IMR-90 (cell line): ENCODE measurements around the gene MCL1. TPM values are rescaled to one million over a fixed set of nuclear protein-coding genes. Genes with fewer than 3 reads are reported as not detected.

Source experiments
- ATAC-seq: fragments of 200-7000 bp; cut with Tn5 transposase; 2 replicates; pipeline ENCODE4 v1.9.1; 2020; ENCODE audit warnings: low read depth, mild to moderate bottlenecking, moderate library complexity
- BruUV-seq: library from RNA; stranded (reverse); fragments of 400-500 nt; replicated peaks from 2 replicates; lab custom pipeline; 2021; lab: Mats Ljungman, UMichigan
- CTCF ChIA-PET: fragments of 300-600 bp; formaldehyde crosslinking; extraction: SDS; loops from one replicate; lab custom pipeline; 2021; ENCODE audit warnings: antibody characterized with exemption; lab: Yijun Ruan, JAX
- POLR2A ChIA-PET: fragments of 300-600 bp; sonication (Branson Sonifier 250); formaldehyde crosslinking; loops from one replicate; lab custom pipeline; 2022; ENCODE audit warnings: antibody characterized with exemption; ENCODE audit not compliant: unreplicated experiment; lab: Charles Lee
- DNase-seq: peaks from one replicate; pipeline ENCODE4 v3.0.0; 2013
- H2AFZ ChIP-seq: replicated peaks from 2 replicates; pipeline ENCODE3; 2013; ENCODE audit warnings: low read length, mild to moderate bottlenecking; ENCODE audit not compliant: poor library complexity
- H2AK5ac ChIP-seq: 2 replicates; pipeline ENCODE4 v1.6.1; 2013; ENCODE audit warnings: low read depth, low read length, inconsistent platforms
- H2AK9ac ChIP-seq: replicated peaks from 2 replicates; pipeline ENCODE3; 2013; ENCODE audit warnings: mild to moderate bottlenecking, low read depth, low read length, moderate library complexity; ENCODE audit not compliant: poor library complexity
- H2BK120ac ChIP-seq: 2 replicates; pipeline ENCODE4 v1.6.1; 2013; ENCODE audit warnings: low read depth, low read length, inconsistent platforms
- H2BK15ac ChIP-seq: 3 replicates; pipeline ENCODE4 v1.6.1; 2013; ENCODE audit warnings: low read depth, low read length, inconsistent platforms
- H2BK20ac ChIP-seq: 2 replicates; pipeline ENCODE4 v1.6.1; 2013; ENCODE audit warnings: low read depth, mild to moderate bottlenecking, inconsistent platforms, low read length, moderate library complexity
- H2BK5ac ChIP-seq: 2 replicates; pipeline ENCODE4 v1.6.1; 2013; ENCODE audit warnings: mild to moderate bottlenecking, low read depth, low read length, inconsistent platforms; ENCODE audit not compliant: poor library complexity, severe bottlenecking
- H3K14ac ChIP-seq: replicated peaks from 2 replicates; pipeline ENCODE4 v1.6.1; 2013; ENCODE audit warnings: low read depth, low read length, inconsistent platforms
- H3K18ac ChIP-seq: 2 replicates; pipeline ENCODE4 v1.6.1; 2013; ENCODE audit warnings: low read depth, low read length, control low read depth
- H3K23ac ChIP-seq: 2 replicates; pipeline ENCODE4 v1.6.1; 2013; ENCODE audit warnings: low read depth, low read length, inconsistent platforms
- H3K27ac ChIP-seq: 2 replicates; pipeline ENCODE4 v1.5.1; 2013; ENCODE audit warnings: mild to moderate bottlenecking, control low read depth, low read length; ENCODE audit not compliant: insufficient read depth
- H3K27me3 ChIP-seq: 2 replicates; pipeline ENCODE4 v1.6.1; 2013; ENCODE audit warnings: low read length; ENCODE audit not compliant: control insufficient read depth, insufficient read depth
- H3K36me3 ChIP-seq: 2 replicates; pipeline ENCODE4 v1.6.1; 2013; ENCODE audit warnings: low read length, mixed read lengths; ENCODE audit not compliant: control insufficient read depth, insufficient read depth
- H3K4ac ChIP-seq: 2 replicates; pipeline ENCODE4 v1.6.1; 2013; ENCODE audit warnings: low read depth, low read length, inconsistent platforms
- H3K4me1 ChIP-seq: 2 replicates; pipeline ENCODE4 v1.6.1; 2013; ENCODE audit warnings: low read length, mixed read lengths; ENCODE audit not compliant: control insufficient read depth, insufficient read depth
- H3K4me2 ChIP-seq: 2 replicates; pipeline ENCODE4 v1.6.1; 2013; ENCODE audit warnings: low read depth, mild to moderate bottlenecking, control low read depth, low read length, moderate library complexity
- H3K4me3 ChIP-seq: 2 replicates; pipeline ENCODE4 v1.5.1; 2013; ENCODE audit warnings: low read depth, mild to moderate bottlenecking, control low read depth, low read length, moderate library complexity; ENCODE audit not compliant: insufficient read depth
- H3K56ac ChIP-seq: 2 replicates; pipeline ENCODE4 v1.6.1; 2013; ENCODE audit warnings: low read length, inconsistent platforms; ENCODE audit not compliant: insufficient read depth; ENCODE audit errors: extremely low read depth
- H3K79me1 ChIP-seq, 2 experiments: 2 replicates each; pipeline ENCODE4 v1.6.1; 2013; ENCODE audit warnings: low read length in 2 of 2, inconsistent platforms in 1 of 2, low read depth in 1 of 2
- H3K9ac ChIP-seq: 2 replicates; pipeline ENCODE4 v1.6.1; 2013; ENCODE audit warnings: low read depth, low read length, control low read depth
- H3K9me1 ChIP-seq: 2 replicates; pipeline ENCODE4 v1.6.1; 2013; ENCODE audit warnings: low read length, inconsistent platforms; ENCODE audit not compliant: insufficient read depth
- H3K9me3 ChIP-seq: 2 replicates; pipeline ENCODE4 v1.6.1; 2013; ENCODE audit warnings: low read length; ENCODE audit not compliant: control insufficient read depth, insufficient read depth
- H4K20me1 ChIP-seq: 2 replicates; pipeline ENCODE4 v1.6.1; 2013; ENCODE audit warnings: low read length, inconsistent platforms; ENCODE audit not compliant: insufficient read depth
- H4K5ac ChIP-seq: 2 replicates; pipeline ENCODE4 v1.6.1; 2013; ENCODE audit warnings: mild to moderate bottlenecking, low read depth, low read length, control low read depth
- H4K8ac ChIP-seq, 2 experiments: 2 replicates each; pipeline ENCODE4 v1.6.1; 2013; ENCODE audit warnings: low read depth in 2 of 2, low read length in 2 of 2, control low read depth in 1 of 2, inconsistent platforms in 1 of 2
- H4K91ac ChIP-seq: 2 replicates; pipeline ENCODE4 v1.6.1; 2013; ENCODE audit warnings: low read depth, low read length, inconsistent platforms; ENCODE audit not compliant: insufficient read depth
- BHLHE40 ChIP-seq: fragments of 150-350 bp; IDR thresholded peaks from 2 replicates; pipeline ENCODE4 v1.6.1; 2016; ENCODE audit warnings: mild to moderate bottlenecking, low read depth, low read length
- ELK1 ChIP-seq: fragments of 150-350 bp; IDR thresholded peaks from 2 replicates; pipeline ENCODE4 v1.6.1; 2016; ENCODE audit warnings: low read depth, mild to moderate bottlenecking, low read length, moderate library complexity, borderline replicate concordance
- FOS ChIP-seq: fragments of 150-350 bp; IDR thresholded peaks from 2 replicates; pipeline ENCODE4 v1.6.1; 2016; ENCODE audit warnings: low read depth, low read length
- MAFK ChIP-seq: IDR thresholded peaks from 2 replicates; pipeline ENCODE4 v1.6.1; 2012; ENCODE audit warnings: low read depth, low read length, improper control_type of control experiment
- POLR2A ChIP-seq: IDR thresholded peaks from 2 replicates; pipeline ENCODE4 v1.6.1; 2012; ENCODE audit warnings: mild to moderate bottlenecking, low read depth, low read length
- RCOR1 ChIP-seq: IDR thresholded peaks from 2 replicates; pipeline ENCODE4 v1.6.1; 2012; ENCODE audit warnings: mild to moderate bottlenecking, low read length, improper control_type of control experiment; ENCODE audit not compliant: insufficient replicate concordance
- SMC3 ChIP-seq: fragments of 150-350 bp; IDR thresholded peaks from 2 replicates; pipeline ENCODE4 v1.6.1; 2016; ENCODE audit warnings: low read depth, mild to moderate bottlenecking, antibody characterized with exemption, low read length, moderate library complexity
- WGBS, 2 experiments: methylation state at CpG; one replicate each; pipeline versions ENCODE4 v1.1.5 to v1.1.7; 2013; ENCODE audit warnings: missing lambda C conversion rate in 2 of 2; ENCODE audit not compliant: insufficient read length in 1 of 2; ENCODE audit errors: extremely low coverage in 2 of 2; 5-methylcytosine and 5-hydroxymethylcytosine counted together
- dilution Hi-C: fragments of 300-500 bp; cut with HindIII; formaldehyde crosslinking; loops from one replicate; pipeline ENCODE4 v1.14.3; 2018; ENCODE audit warnings: low sequenced_read_pairs; ENCODE audit not compliant: unreplicated experiment
- in situ Hi-C: fragments of 300-500 bp; cut with MboI; formaldehyde crosslinking; loops from 3 replicates; pipeline ENCODE4 v1.14.3; 2019; ENCODE audit warnings: low sequenced_read_pairs, inconsistent platforms, mixed read lengths
- intact Hi-C: fragments of 100-400 bp; cut with micrococcal nuclease; formaldehyde crosslinking; loops from 2 replicates; pipeline ENCODE4 v1.10.0; 2022
- polyA plus RNA-seq, 3 experiments: library from polyadenylated mRNA; depleted of rRNA; stranded (reverse); fragments of >200 nt; gene quantifications; 2 replicates each; pipeline ENCODE4 v1.2.3, GENCODE V29; 2012; ENCODE audit warnings: low replicate concordance in 1 of 3
- total RNA-seq: library from RNA; depleted of rRNA; stranded (reverse); fragments of >200 nt; gene quantifications from 2 replicates; pipeline ENCODE4 v1.2.3, GENCODE V29; 2012
- TF ChIP-seq, protein P1 (sequence below): conservative IDR thresholded peaks from 2 replicates; pipeline ENCODE4 v1.5.1; 2012; ENCODE audit warnings: mild to moderate bottlenecking, low read depth, low read length, improper control_type of control experiment

Gene MCL1
- total and polyA plus RNA-seq, 2 of the 4 experiments (the other 2 are of a cell fraction): 79.5 to 142 TPM

- no peak overlapping the region for H4K5ac ChIP-seq
- no peak overlapping the region for H3K27ac ChIP-seq
- no peak overlapping the region for H3K4me3 ChIP-seq
Measured at GRCh38 chr1:150627826-150628410, 48.5 kb upstream of the MCL1 start.

More at GRCh38 chr1:150627826-150628410, 48.5 kb upstream of the MCL1 start:
- in situ Hi-C loops (no loop called here), intact Hi-C loops (loop anchor here (2.0 kb wide), 1 partner anchor 185 kb away; no protein-coding TSS in a partner anchor), dilution Hi-C loops (no loop called here)
- no TSS peak for BruUV-seq
- Histone ChIP-seq H4K8ac (no peak overlapping the region), H3K4me1 (no peaks in the 10 kb centered on the region; the same call in 1 of the 2 replicates), H3K79me1 (peaks cover 27 to 47% of the 10 kb centered on the region in 2 experiments), H3K9me1 (peaks cover 3% of the 10 kb centered on the region), H2BK15ac (no peak overlapping the region), H2AK9ac (no peak overlapping the region), H3K27me3 (no peaks in the 10 kb centered on the region), H3K36me3 (peaks cover 14% of the 10 kb centered on the region), H3K56ac (no peak overlapping the region), H4K20me1 (no peaks in the 10 kb centered on the region; the same call in 1 of the 2 replicates), H3K4me2 (peak overlapping the region; percentile 76), H3K18ac (no peak overlapping the region), H2AFZ (no peak overlapping the region), H2BK20ac (no peak overlapping the region), H3K9ac (no peak overlapping the region), H2BK120ac (no peak overlapping the region), H2AK5ac (no peak overlapping the region), H3K4ac (no peak overlapping the region), H3K9me3 (no peaks in the 10 kb centered on the region), H2BK5ac (no peak overlapping the region), H4K91ac (no peak overlapping the region), H3K14ac (no peak overlapping the region), H3K23ac (no peak overlapping the region)
- TF ChIP-seq BHLHE40 (no peak), SMC3 (no peak), ELK1 (no peak), MAFK (no peak), FOS (no peak), RCOR1 (no peak), POLR2A (no peak)
- TF ChIP-seq, protein P1, sequence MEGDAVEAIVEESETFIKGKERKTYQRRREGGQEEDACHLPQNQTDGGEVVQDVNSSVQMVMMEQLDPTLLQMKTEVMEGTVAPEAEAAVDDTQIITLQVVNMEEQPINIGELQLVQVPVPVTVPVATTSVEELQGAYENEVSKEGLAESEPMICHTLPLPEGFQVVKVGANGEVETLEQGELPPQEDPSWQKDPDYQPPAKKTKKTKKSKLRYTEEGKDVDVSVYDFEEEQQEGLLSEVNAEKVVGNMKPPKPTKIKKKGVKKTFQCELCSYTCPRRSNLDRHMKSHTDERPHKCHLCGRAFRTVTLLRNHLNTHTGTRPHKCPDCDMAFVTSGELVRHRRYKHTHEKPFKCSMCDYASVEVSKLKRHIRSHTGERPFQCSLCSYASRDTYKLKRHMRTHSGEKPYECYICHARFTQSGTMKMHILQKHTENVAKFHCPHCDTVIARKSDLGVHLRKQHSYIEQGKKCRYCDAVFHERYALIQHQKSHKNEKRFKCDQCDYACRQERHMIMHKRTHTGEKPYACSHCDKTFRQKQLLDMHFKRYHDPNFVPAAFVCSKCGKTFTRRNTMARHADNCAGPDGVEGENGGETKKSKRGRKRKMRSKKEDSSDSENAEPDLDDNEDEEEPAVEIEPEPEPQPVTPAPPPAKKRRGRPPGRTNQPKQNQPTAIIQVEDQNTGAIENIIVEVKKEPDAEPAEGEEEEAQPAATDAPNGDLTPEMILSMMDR: no peak
- ChIA-PET CTCF (interaction anchor here (0.6 kb wide), 2 partner anchors 95 to 221 kb away, joined by 3 read pairs; no protein-coding TSS in a partner anchor), POLR2A (no interaction called here)
- WGBS, 2 experiments: no CpG with 5 or more reads among the region's 5 CpGs
- DNase-seq (no peak), ATAC-seq (no peak)
